Thoracic aorta (tissue), 2 donors: Measurements from ENCODE around the gene KIRREL3. TPM values are rescaled to one million over a fixed set of nuclear protein-coding genes. Genes with fewer than 3 reads are reported as not detected.

Experiments
- ATAC-seq: fragments of 150-250 bp; one replicate; pipeline ENCODE4 v1.8.0; 2017; ENCODE audit warnings: low read depth; ENCODE audit not compliant: insufficient number of reproducible peaks, low FRiP score
- DNase-seq: peaks from one replicate; pipeline ENCODE4 v3.0.0-alpha.2; 2020; ENCODE audit warnings: low spot score
- H3K27ac ChIP-seq, 2 donors: fragments of 200-600 bp; sonication (generic); 1 replicate in 1 of 2; 2 replicates in 1 of 2; pipeline ENCODE4 v1.5.1; 2016; ENCODE audit warnings: mild to moderate bottlenecking in 2 of 2, moderate library complexity in 2 of 2
- H3K27me3 ChIP-seq: fragments of 200-600 bp; sonication (generic); replicated peaks from 2 replicates; pipeline ENCODE4 v1.6.0; 2016; ENCODE audit warnings: mild to moderate bottlenecking; ENCODE audit not compliant: insufficient read depth
- H3K36me3 ChIP-seq: fragments of 200-600 bp; sonication (generic); one replicate; pipeline ENCODE4 v1.5.1; 2016
- H3K4me1 ChIP-seq, 2 donors: fragments of 200-600 bp; sonication (generic); 1 replicate in 1 of 2; 2 replicates in 1 of 2; pipeline versions ENCODE4 v1.5.1 to v1.6.0; 2016; ENCODE audit warnings: low read depth in 2 of 2, mild to moderate bottlenecking in 1 of 2; ENCODE audit not compliant: control insufficient read depth in 1 of 2
- H3K4me3 ChIP-seq: fragments of 200-600 bp; sonication (generic); 2 replicates; pipeline ENCODE4 v1.5.1; 2016; ENCODE audit warnings: mild to moderate bottlenecking
- H3K9me3 ChIP-seq: fragments of 200-600 bp; sonication (generic); 2 replicates; pipeline ENCODE4 v1.5.1; 2016
- total RNA-seq, 2 donors: library from RNA; depleted of rRNA; stranded (reverse); fragments of >200 nt; gene quantifications; one replicate each; pipeline versions ENCODE4 v1.1.0 to v1.2.3, GENCODE V29; 2016
- TF ChIP-seq, protein P1 (sequence below): fragments of 200-600 bp; sonication (generic); IDR thresholded peaks from one replicate; pipeline ENCODE4 v1.5.1; 2019; ENCODE audit warnings: antibody characterized with exemption

The KIRREL3 gene
- total RNA-seq, 2 donors from 2014 or later = not detected

DNA sequence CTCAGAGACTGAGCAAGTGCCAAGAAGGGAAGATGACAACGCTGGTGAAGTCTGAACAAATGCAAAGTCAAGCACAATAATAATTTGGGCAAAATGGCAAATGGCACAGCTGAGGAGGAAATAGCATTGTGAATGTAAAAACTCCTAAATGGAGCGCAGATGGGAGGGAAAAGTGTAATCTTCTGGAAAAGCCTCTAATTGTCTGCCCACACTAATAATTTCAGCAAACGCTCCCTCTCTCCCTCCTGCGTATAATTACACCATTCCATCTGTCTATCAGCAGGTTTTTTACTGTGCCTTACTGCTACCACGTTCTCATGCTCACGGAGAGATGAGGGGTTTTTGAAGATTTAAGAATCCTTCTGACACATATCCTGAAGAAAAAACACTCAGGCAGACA lies 302.6 kb downstream of the KIRREL3 start:
- TF ChIP-seq, protein P1, sequence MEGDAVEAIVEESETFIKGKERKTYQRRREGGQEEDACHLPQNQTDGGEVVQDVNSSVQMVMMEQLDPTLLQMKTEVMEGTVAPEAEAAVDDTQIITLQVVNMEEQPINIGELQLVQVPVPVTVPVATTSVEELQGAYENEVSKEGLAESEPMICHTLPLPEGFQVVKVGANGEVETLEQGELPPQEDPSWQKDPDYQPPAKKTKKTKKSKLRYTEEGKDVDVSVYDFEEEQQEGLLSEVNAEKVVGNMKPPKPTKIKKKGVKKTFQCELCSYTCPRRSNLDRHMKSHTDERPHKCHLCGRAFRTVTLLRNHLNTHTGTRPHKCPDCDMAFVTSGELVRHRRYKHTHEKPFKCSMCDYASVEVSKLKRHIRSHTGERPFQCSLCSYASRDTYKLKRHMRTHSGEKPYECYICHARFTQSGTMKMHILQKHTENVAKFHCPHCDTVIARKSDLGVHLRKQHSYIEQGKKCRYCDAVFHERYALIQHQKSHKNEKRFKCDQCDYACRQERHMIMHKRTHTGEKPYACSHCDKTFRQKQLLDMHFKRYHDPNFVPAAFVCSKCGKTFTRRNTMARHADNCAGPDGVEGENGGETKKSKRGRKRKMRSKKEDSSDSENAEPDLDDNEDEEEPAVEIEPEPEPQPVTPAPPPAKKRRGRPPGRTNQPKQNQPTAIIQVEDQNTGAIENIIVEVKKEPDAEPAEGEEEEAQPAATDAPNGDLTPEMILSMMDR = no peak
- ATAC-seq (no peak), DNase-seq (no peak)
- no peak overlapping the region for H3K4me3 ChIP-seq
- no peaks in the 10 kb centered on the region for H3K27me3 ChIP-seq
- H3K4me1 ChIP-seq = no peaks in the 10 kb centered on the region
- H3K36me3 ChIP-seq = no peaks in the 10 kb centered on the region
- no peaks in the 10 kb centered on the region for H3K9me3 ChIP-seq
- H3K27ac ChIP-seq = no peak overlapping the region

DNA sequence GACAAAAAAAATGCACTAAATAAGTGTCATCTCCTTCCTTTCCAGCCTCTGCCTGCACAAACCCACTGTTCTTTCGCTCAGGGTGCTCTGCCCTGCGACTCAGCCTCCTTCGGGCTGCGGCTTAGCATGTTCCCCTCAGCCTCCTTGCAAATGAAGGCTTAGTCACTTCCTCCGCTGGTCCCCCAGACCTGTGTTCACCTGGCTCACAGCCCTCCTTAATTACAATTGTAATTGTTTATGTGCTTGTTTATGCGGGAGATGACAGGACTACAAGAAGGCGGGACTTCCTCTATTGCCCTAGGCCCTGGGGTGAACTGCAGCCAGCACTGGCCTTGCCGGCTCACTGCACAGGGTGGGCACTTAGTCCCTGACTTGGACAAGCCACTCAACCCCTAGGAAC lies 303.6 kb downstream of the KIRREL3 start:
- Histone ChIP-seq H3K36me3 (no peaks in the 10 kb centered on the region), H3K27ac (no peak overlapping the region), H3K9me3 (no peaks in the 10 kb centered on the region), H3K4me3 (no peak overlapping the region), H3K27me3 (no peaks in the 10 kb centered on the region), H3K4me1 (no peaks in the 10 kb centered on the region)
- no peak for DNase-seq
- ATAC-seq = no peak
- TF ChIP-seq, protein P1 = no peak

DNA sequence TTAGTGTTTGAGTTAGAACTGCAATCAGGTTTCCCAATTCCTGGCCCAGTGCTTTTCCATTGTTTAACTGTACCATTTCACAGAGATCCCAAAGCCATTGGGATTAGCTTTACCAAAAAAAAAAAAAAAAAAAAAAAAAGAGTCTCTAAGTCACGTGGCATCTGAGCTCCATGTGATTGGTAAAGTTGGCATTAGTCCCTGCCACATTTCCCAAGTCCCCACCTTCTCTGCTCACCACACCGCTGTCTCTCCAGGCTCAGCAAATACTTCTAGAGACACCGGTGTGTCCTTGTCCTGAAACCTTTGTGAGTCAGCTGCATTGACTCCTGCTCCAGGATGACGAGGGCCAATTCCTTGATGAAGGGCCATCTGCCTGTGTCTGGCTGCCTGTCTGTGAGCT lies 305.3 kb downstream of the KIRREL3 start:
- TF ChIP-seq, protein P1 = no peak
- DNase-seq (no peak), ATAC-seq (no peak)
- H3K4me3 ChIP-seq = no peak overlapping the region
- no peaks in the 10 kb centered on the region for H3K36me3 ChIP-seq
- H3K27me3 ChIP-seq = no peaks in the 10 kb centered on the region
- H3K4me1 ChIP-seq = no peaks in the 10 kb centered on the region
- no peaks in the 10 kb centered on the region for H3K9me3 ChIP-seq
- no peak overlapping the region for H3K27ac ChIP-seq

DNA sequence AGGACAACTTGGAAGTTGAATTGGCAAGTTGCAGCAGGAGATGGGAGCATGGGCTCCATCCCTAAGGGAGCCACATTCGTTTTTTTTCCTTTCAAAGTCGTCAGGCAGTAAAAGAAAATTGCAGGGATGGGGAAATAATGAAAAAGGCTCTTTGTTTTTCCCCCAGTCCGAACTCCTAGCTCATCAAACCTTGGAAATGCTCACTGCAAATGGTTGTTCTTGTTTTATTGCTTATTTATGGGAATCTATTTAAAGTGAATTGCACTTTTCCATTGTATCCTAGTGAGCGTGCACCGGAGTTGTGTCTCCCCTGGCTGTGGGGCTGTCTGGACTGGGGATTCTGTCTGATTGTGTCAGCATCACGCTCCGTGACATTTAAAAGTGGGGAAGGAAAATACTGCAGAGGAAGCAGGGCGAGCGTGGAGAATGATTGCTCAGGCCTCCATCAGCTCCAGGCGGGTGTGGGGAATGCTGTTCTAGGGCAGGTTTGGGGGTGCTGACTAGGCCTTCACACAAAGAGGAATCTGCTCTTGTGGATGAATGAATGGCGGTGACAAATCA lies 306.4 kb downstream of the KIRREL3 start:
- Histone ChIP-seq H3K4me1 (no peaks in the 10 kb centered on the region), H3K36me3 (no peaks in the 10 kb centered on the region), H3K27me3 (no peaks in the 10 kb centered on the region), H3K9me3 (no peaks in the 10 kb centered on the region), H3K4me3 (no peak overlapping the region), H3K27ac (no peak overlapping the region)
- ATAC-seq (no peak), DNase-seq (no peak)
- TF ChIP-seq, protein P1 = no peak

DNA sequence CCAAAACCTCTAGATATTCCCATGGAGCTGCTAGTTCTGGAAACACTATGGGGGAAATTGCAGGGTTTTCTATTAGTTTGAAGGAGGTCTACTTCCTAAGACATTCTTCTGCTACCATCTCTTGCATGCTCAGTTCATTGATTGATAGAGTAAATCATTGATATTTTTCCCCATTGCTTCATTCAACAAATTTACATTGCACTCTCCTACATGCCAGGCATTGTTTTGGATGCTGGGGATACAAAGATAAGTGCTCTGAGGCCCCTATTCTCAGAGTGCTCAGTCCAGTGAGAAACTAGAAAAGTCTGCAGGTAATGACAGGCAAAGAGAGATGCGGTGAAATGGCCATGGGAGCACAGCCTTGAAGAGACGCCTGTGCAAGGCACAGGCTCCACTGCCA lies 313.1 kb downstream of the KIRREL3 start:
- H3K27ac ChIP-seq = no peak overlapping the region

More for the DNA sequence above, 313.1 kb downstream of the KIRREL3 start:
- no peaks in the 10 kb centered on the region for H3K4me1 ChIP-seq
- TF ChIP-seq, protein P1 = no peak
- H3K4me3 ChIP-seq = no peak overlapping the region
- no peaks in the 10 kb centered on the region for H3K36me3 ChIP-seq
- H3K9me3 ChIP-seq = no peaks in the 10 kb centered on the region
- no peak for DNase-seq
- ATAC-seq = no peak
- H3K27me3 ChIP-seq = no peaks in the 10 kb centered on the region
